Mononuclear cell (primary cell): ENCODE measurements around the gene POLK. TPM values are rescaled to one million over a fixed set of nuclear protein-coding genes. Genes with fewer than 3 reads are reported as not detected.
"Not testable (repeated sequence)": the region's sequence is repeated elsewhere in the genome, so short reads cannot be mapped to it uniquely, and the experiment has no call there.

Experiments used
- H3K27me3 ChIP-seq: 2 replicates; pipeline ENCODE4 v1.6.0; 2011; ENCODE audit warnings: low read length, control low read depth; ENCODE audit not compliant: insufficient read depth
- H3K4me1 ChIP-seq: 2 replicates; pipeline ENCODE4 v1.5.1; 2011; ENCODE audit warnings: mild to moderate bottlenecking, low read length, control low read depth; ENCODE audit not compliant: insufficient read depth
- H3K4me3 ChIP-seq: 2 replicates; pipeline ENCODE4 v1.5.1; 2011; ENCODE audit warnings: mild to moderate bottlenecking, low read length, moderate library complexity
- H3K9me3 ChIP-seq: 2 replicates; pipeline ENCODE4 v1.5.1; 2011; ENCODE audit warnings: low read depth, mild to moderate bottlenecking, control low read depth, low read length
- total RNA-seq: library from RNA; depleted of rRNA; stranded (reverse); fragments of >200 nt; gene quantifications from one replicate; pipeline ENCODE4 v1.2.3, GENCODE V29; 2012

Gene POLK
- total RNA-seq, 1 donor: 25.7 TPM

DNA sequence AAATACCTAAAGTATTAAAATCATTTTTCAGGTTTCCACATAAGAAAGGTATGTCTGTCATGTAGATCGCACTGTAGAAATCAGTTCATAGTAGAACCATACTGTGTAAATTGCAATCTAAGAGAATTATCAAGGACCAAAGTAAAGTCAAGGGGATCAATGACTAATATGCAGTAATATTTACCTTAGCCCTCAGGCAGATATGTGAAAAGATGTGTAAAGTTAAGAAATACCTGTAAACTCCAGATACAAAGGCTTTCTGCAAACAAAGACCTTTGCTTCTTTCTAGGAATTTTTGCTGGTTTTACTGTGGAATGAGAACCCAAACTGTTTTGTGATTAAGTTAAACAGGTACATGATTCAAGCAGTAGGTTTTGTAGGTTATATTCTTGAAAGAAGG, 11.6 kb downstream of the POLK start:
- H3K27me3 ChIP-seq: no peaks in the 10 kb centered on the region
- H3K4me1 ChIP-seq: peaks cover 30% of the 10 kb centered on the region
- no peak overlapping the region for H3K4me3 ChIP-seq
- H3K9me3 ChIP-seq: peaks cover 21% of the 10 kb centered on the region

DNA sequence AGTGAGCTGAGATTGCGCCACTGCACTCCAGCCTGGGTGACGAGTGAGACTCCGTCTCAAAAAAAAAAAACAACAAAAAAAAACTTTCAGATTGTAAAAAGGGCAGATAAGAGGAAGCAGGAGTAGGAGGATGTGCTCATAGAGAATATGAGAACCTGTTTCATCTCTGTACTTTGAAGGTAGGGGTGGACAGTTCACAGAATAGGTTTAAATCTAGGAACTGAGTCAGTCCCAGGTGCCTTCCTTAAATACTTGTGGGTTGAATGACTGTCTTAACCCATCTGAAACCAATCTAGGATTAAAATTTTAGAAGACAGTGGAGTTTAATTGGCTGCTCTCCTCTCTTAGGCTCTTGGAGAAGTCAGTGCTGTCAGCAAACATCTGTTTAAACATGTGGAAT, 12.4 kb downstream of the POLK start:
- Histone ChIP-seq H3K4me3 (no peak overlapping the region), H3K4me1 (peaks cover 30% of the 10 kb centered on the region)

DNA sequence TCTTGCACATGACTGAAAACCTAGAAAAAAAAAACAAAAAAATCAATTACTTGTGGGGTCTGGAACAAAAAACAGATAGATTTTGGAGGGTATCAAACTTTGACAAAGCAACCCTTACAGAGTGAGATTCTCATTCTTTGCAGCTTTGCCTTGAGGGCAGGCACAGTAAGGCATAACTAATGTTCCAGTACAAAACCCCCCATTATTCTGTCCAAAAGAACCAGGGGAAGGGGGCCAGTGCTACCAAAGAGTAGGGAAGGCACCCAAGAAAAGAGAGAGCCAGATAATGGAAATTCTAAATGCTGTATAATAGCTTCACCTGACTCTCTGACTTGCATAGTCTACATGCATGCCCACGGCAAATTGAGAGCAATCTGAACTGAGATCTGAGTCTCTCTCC, 12.9 kb downstream of the POLK start:
- Histone ChIP-seq H3K9me3 (peaks cover 21% of the 10 kb centered on the region), H3K27me3 (no peaks in the 10 kb centered on the region), H3K4me3 (no peak overlapping the region), H3K4me1 (peaks cover 30% of the 10 kb centered on the region)

More for the DNA sequence above, 12.4 kb downstream of the POLK start:
- Histone ChIP-seq H3K27me3 (no peaks in the 10 kb centered on the region), H3K9me3 (peaks cover 21% of the 10 kb centered on the region)

DNA sequence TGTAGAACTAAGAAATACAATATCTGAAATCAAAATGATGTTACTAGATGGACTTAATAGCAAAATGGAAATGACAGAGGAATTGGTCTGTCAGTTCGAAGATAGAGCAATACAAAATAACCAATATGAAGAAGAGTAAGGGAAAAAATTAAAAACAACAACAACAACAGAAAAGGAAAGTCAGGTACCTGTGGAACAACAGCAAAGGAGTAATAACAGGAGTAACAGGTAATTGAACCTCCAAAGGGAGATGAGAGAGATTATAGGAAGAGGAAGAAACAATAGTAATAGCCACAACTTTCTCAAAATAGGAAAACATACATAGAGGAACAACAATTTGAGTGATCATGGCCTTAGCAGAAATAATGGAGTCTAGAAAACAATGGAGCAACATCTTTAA, 13.7 kb downstream of the POLK start:
- H3K4me3 ChIP-seq: no peak overlapping the region
- peaks cover 18% of the 10 kb centered on the region for H3K9me3 ChIP-seq
- peaks cover 30% of the 10 kb centered on the region for H3K4me1 ChIP-seq
- H3K27me3 ChIP-seq: no peaks in the 10 kb centered on the region

DNA sequence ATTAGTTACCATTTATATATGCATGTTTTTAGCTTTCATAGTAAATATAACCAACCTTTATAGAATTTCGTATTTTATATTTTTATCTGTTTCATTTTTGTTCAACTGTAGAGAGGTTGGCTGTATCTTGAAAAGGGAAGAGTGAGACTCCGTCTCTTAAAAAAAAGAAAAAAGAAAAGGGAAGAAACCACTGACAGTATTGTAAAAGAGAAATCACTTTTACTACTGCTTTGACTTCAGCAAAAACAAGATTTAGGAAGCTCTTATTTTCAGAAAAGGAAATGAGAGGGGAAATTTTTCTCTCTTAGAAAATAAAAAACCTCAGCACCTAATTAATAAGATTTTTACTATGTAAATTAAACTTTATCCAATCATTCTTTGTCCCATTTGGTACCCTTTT, 14.4 kb downstream of the POLK start:
- Histone ChIP-seq H3K9me3 (peaks cover 10% of the 10 kb centered on the region), H3K27me3 (no peaks in the 10 kb centered on the region), H3K4me3 (no peak overlapping the region), H3K4me1 (peaks cover 30% of the 10 kb centered on the region)

DNA sequence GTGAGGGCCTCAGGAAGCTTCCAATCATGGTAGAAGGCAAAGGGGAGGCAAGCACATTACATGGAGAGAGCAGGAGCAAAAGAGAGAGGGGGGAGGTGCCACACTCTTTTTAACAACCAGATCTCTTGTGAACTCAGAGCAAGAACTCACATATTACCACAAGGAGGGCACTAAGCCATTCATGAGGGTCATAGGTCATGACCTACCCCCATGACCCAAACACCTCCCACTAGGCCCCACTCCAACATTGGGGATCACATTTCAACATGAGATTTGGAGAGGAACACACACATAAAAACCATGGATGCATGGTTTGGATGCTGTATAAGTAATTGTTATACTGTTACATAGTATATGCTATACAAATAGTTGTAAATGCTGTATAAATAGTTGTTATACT, 17.5 kb downstream of the POLK start:
- no peaks in the 10 kb centered on the region for H3K27me3 ChIP-seq
- H3K9me3 ChIP-seq: no peaks in the 10 kb centered on the region
- peaks cover 22% of the 10 kb centered on the region for H3K4me1 ChIP-seq
- H3K4me3 ChIP-seq: no peak overlapping the region

DNA sequence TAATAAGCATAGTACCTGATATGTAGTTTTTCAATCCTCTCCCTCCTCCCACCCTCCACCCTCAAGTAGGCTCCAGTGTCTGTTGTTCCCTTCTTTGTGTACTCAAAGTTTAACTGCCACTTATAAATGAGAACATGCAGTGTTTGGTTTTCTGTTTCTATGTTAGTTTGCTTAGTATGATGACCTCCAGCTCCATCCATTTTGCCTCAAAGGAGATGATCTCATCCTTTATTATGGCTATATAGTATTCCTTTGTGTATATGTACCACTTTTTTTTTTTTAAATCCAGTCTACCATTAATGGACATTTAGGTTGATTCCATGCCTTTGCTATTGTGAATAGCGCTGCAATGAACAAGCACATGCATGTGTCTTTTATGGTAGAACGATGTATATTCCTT, 20.5 kb downstream of the POLK start:
- peaks cover 13% of the 10 kb centered on the region for H3K4me1 ChIP-seq
- peaks cover 15% of the 10 kb centered on the region for H3K9me3 ChIP-seq
- no peaks in the 10 kb centered on the region for H3K27me3 ChIP-seq
- H3K4me3 ChIP-seq: no peak overlapping the region

DNA sequence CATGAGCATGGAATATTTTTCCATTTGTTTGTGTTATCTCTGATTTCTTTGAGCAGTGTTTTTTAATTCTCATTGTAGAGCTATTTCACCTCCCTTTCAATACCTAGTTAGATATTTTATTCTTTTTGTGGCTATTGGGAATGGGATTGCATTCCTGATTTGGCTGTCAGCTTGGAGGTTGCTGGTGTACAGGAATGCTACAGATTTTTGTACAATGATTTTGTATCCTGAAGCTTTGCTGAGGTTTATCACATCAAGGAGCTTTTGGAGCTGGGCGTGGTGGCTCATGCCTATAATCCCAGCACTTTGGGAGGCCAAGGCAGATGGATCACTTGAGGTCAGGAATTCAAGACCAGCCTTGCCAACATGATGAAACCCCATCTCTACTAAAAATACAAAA, 22.0 kb downstream of the POLK start:
- H3K27me3 ChIP-seq, H3K4me3 ChIP-seq: not testable (repeated sequence)
- peaks cover 12% of the 10 kb centered on the region for H3K4me1 ChIP-seq
- peaks cover 15% of the 10 kb centered on the region for H3K9me3 ChIP-seq

DNA sequence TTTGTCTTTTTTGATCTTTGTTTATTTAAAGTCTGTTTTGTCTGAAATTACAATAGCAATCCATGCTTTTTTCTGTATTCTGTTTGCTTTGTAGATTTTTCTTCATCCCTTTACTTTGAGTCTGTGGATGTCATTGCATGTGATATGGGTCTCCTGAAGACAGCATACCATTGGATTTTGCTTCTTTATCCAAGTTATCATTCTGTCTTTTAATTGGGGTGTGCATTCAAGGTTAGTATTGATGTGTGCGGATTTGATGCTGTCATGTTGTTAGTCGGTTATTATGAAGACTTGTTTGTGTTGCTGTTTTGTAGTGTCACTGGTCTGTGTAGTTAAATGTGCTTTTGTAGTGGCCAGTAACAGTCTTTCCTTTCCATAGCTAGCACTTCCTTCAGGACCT, 23.0 kb downstream of the POLK start:
- H3K4me1 ChIP-seq: peaks cover 12% of the 10 kb centered on the region
- H3K27me3 ChIP-seq: no peaks in the 10 kb centered on the region
- no peak overlapping the region for H3K4me3 ChIP-seq
- peaks cover 15% of the 10 kb centered on the region for H3K9me3 ChIP-seq

DNA sequence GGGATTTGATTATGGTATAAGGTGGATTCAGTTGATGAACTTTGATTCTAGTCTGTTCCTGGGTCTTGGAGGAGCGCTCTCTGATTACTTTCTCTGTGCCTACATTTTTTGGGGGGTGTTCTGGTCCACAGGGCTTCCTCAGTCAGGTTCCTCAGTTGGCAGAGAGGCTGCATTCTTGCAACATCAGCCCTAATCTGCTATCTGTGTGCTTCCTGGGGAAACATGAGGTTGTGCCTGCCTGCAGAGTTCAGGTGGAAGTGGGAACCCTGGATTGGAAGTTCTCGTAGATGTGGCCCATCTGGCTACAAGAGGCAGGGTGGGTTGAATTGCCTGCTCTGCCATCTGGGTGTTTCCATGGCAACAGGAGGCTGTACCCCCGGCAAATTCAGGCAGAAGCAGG, 24.5 kb downstream of the POLK start:
- H3K27me3 ChIP-seq: no peaks in the 10 kb centered on the region
- no peak overlapping the region for H3K4me3 ChIP-seq
- H3K4me1 ChIP-seq: peaks cover 12% of the 10 kb centered on the region
- H3K9me3 ChIP-seq: peaks cover 15% of the 10 kb centered on the region

DNA sequence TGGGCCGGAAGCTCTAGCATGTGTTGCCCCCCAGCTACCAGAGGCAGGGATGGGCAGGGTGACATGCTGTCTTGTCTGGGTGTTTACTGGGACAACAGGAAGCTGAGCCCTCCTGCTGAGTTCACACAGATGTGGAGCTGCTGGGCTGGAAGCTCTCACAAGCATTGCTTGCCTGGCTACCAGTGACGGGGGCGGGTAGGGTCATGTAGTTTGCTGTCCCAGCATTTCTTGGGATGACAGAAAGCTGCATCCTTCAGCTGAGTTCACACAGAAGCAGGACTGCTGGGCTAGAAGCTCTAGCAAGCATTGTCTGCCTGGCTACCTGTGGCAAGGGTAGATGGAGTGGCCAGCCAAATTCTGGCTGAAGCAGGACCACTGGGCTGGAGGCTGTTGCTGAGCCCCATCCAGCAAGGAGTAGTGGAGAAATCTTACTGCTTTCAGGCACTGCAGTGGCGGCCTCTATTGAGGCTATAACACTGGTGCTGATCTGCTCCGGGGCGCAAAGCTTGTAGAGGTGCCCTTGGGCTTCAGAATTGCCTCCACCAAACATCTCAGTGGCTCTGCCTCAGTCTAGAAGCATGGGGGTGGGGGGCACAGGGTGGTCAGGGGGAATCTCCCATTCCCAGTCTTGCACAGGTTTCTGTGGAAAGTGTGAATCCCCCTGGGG, 25.1 kb downstream of the POLK start:
- peaks cover 12% of the 10 kb centered on the region for H3K4me1 ChIP-seq
- no peaks in the 10 kb centered on the region for H3K27me3 ChIP-seq
- peaks cover 15% of the 10 kb centered on the region for H3K9me3 ChIP-seq
- H3K4me3 ChIP-seq: no peak overlapping the region

DNA sequence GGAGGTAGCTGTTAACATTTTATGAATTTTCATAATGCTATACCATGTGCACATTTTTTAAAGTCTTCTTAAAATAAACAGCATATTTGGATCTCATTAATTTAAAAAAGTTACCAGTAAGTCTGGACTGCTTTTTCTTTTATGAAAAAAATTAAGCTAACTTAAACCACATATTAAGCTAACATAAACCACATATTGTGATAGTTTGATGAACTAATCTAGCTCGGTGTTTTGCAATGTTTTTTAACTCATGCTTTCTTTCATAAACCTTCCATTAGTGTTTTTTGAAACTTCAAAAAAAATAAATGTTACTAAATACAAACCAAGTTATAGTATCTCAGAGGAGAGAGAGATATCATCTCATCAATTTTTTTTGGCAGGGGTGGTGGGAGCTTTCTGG, 26.5 kb downstream of the POLK start:
- Histone ChIP-seq H3K27me3 (no peaks in the 10 kb centered on the region), H3K9me3 (peaks cover 15% of the 10 kb centered on the region), H3K4me3 (no peak overlapping the region), H3K4me1 (peaks cover 12% of the 10 kb centered on the region)

DNA sequence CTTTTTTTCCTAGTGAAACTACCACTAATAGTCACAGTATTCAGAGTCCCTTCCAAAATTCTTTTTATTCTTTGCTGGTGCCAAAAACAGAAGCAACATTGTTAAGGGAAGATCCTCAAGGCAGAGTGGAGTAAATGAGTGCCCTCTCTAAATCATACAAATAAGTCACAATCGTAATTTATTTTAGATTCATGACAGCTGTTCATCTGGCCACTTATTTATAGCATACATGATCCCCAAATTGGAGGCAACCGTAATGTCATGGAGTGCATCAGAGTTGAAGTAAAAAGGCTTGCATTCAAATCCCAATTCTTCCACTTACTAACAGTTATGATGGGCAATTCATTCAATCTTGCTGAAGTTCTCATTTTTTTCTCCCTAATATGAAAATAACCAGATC, 33.4 kb downstream of the POLK start:
- H3K4me1 ChIP-seq: no peaks in the 10 kb centered on the region
- no peaks in the 10 kb centered on the region for H3K9me3 ChIP-seq
- no peaks in the 10 kb centered on the region for H3K27me3 ChIP-seq
- no peak overlapping the region for H3K4me3 ChIP-seq

DNA sequence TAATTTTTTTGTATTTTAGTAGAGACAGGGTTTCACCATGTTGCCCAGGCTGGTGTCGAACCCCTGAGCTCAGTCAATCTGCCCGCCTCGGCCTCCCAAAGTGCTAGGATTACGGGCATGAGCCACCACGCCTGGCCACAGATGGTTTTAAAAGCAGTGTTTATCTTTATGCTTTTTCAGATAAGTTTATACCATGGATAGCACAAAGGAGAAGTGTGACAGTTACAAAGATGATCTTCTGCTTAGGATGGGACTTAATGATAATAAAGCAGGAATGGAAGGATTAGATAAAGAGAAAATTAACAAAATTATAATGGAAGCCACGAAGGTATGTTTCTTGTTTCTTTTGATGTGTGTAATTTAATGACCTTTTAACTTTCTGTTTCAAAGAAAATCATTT, 35.1 kb downstream of the POLK start:
- no peaks in the 10 kb centered on the region for H3K9me3 ChIP-seq
- no peaks in the 10 kb centered on the region for H3K4me1 ChIP-seq
- H3K4me3 ChIP-seq: no peak overlapping the region
- no peaks in the 10 kb centered on the region for H3K27me3 ChIP-seq

DNA sequence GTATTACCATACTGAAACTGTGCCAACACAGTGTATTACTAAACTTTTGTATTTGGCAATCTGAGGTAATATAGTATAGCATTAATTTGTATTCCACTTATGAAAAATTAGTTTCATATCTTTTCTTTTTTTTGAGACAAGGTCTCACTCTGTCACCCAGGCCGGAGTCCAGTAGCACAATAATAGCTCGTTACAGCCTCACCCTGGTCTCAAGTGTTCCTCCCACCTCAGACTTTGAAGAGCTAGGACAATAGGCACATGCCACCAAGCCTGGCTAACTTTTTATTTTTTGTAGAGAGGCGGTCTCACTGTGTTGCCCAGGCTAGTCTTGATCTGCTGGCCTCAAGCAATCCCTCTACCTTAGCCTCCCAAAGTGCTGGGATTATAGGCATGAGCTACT, 36.1 kb downstream of the POLK start:
- Histone ChIP-seq H3K4me1 (no peaks in the 10 kb centered on the region), H3K27me3 (no peaks in the 10 kb centered on the region), H3K9me3 (no peaks in the 10 kb centered on the region), H3K4me3 (no peak overlapping the region)

DNA sequence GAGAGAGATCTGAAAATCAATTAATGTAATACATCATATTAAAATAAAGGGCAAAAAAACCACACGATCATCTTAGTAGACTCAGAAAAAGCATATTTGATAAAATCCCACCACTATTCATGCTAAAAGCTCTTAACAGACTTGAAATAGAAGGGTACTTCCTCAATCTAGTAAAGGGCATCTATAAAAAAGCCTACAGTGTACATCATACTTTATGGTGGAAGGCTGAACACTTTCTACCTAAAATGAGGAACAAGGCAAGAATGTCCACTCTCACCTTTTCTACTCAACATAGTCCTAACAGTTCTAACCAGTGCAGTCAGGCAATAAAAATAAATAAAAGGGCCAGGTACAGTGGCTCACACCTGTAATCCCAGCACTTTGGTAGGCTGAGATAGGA, 38.9 kb downstream of the POLK start:
- Histone ChIP-seq H3K4me1 (no peaks in the 10 kb centered on the region), H3K4me3 (no peak overlapping the region), H3K27me3 (no peaks in the 10 kb centered on the region), H3K9me3 (no peaks in the 10 kb centered on the region)
